ENCODE measurements around the gene F2RL3.

DNA sequence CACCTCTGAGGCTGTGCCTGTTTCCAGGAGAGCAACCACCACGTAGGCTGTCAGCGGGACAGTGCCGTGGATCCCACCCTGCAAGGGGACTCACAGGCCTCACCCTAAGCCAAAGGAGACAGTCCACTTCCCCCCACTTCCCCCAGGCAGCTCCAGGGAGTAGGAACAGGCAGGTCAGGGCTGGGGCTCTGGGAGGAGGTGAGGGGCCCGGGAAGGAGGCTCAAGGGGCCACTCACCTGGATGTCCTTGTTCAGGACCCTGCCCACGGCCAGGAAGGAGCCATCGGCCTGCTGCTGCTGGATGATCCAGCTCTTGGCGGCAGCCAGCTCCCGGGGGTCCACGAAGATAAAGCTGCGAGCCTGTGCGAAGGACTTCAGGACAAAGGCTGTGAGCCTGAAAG is 25.6 kb downstream of the F2RL3 start:
- no peak for TF ChIP-seq EZH2 (IDR thresholded peaks at IDR 0.05; ENCODE audit: low read length)
- TF ChIP-seq, protein P1, sequence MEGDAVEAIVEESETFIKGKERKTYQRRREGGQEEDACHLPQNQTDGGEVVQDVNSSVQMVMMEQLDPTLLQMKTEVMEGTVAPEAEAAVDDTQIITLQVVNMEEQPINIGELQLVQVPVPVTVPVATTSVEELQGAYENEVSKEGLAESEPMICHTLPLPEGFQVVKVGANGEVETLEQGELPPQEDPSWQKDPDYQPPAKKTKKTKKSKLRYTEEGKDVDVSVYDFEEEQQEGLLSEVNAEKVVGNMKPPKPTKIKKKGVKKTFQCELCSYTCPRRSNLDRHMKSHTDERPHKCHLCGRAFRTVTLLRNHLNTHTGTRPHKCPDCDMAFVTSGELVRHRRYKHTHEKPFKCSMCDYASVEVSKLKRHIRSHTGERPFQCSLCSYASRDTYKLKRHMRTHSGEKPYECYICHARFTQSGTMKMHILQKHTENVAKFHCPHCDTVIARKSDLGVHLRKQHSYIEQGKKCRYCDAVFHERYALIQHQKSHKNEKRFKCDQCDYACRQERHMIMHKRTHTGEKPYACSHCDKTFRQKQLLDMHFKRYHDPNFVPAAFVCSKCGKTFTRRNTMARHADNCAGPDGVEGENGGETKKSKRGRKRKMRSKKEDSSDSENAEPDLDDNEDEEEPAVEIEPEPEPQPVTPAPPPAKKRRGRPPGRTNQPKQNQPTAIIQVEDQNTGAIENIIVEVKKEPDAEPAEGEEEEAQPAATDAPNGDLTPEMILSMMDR (optimal IDR thresholded peaks at IDR 0.05 in 1 of 3, IDR thresholded peaks at IDR 0.05 in 1 of 3, conservative IDR thresholded peaks at IDR 0.05 in 1 of 3; ENCODE audit: extremely low read depth in 1 of 3, insufficient read depth in 2 of 3, low read length in 3 of 3): no peak

All from keratinocyte (primary cell).